ENCODE results near the gene SEC14L6. TPM values are rescaled to one million over a fixed set of nuclear protein-coding genes. Genes with fewer than 3 reads are reported as not detected.

Gene SEC14L6
- total and polyA plus RNA-seq, 9 of the 15 experiments (the other 6 are each of a cell fraction or from before 2014, with no cell fraction given) = 0.29 to 6.1 (median 1.9) TPM

- DNase-seq (ENCODE audit: extremely low read depth in 1 of 4, low spot score in 3 of 4) (no peak), ATAC-seq (no peak), FAIRE-seq (no peak)
- POLR2A ChIA-PET = interaction anchor here (0.6 kb wide), 1 partner anchor 158 kb away, joined by 3 read pairs; no protein-coding TSS in a partner anchor
- Histone ChIP-seq H3K4me1 (replicated peaks in 1 of 2; ENCODE audit: control insufficient read depth in 2 of 2, insufficient read depth in 2 of 2, low read length in 2 of 2) (no peaks in the 10 kb centered on the region; a peak in 2 of 5 replicates), H3K4me3 (no peak overlapping the region), H3K9me3 (replicated peaks; ENCODE audit: control insufficient read depth, insufficient read depth, low read depth, low read length) (no peaks in the 10 kb centered on the region), H3K27ac (ENCODE audit: extremely low read depth, low read depth, low read length) (no peak overlapping the region), H3K4me2 (ENCODE audit: insufficient read depth, low read length) (no peak overlapping the region), H3K9ac (ENCODE audit: insufficient read depth in 1 of 2, low read depth in 2 of 2, low read length in 2 of 2) (no peak overlapping the region), H3K79me2 (ENCODE audit: control insufficient read depth, insufficient read depth, low read length) (no peaks in the 10 kb centered on the region), H4K20me1 (replicated peaks; ENCODE audit: control insufficient read depth, insufficient read depth, low read length) (no peaks in the 10 kb centered on the region), H3K36me3 (ENCODE audit: control insufficient read depth, insufficient read depth, low read length) (no peaks in the 10 kb centered on the region), H3K9me1 (ENCODE audit: control insufficient read depth, insufficient read depth, low read length) (no peaks in the 10 kb centered on the region), H2AFZ (ENCODE audit: low read depth, low read length) (no peak overlapping the region), H3K27me3 (ENCODE audit: control insufficient read depth in 2 of 2, insufficient read depth in 2 of 2, low read length in 2 of 2) (peaks cover 2 to 21% of the 10 kb centered on the region in 2 experiments; a peak in 2 of 5 replicates)
- BruUV-seq (replicated peaks) = no TSS peak
- 5% methylated on average over 2 of the region's 2 CpGs for WGBS (ENCODE audit: insufficient coverage, low coverage, missing lambda C conversion rate)
- intact Hi-C loops (cut with micrococcal nuclease) (no loop called here), in situ Hi-C loops (cut with MboI) (loop anchor here (5.0 to 25.0 kb wide), 2 partner anchors 88 to 368 kb away; no protein-coding TSS in a partner anchor)
- CTCF ChIA-PET (ENCODE audit: low intra/inter-chr PET ratio) = no interaction called here
- TF ChIP-seq CTCFL (IDR thresholded peaks at IDR 0.05; ENCODE audit: borderline replicate concordance, insufficient read depth, low read depth, low read length, poor library complexity, severe bottlenecking) (no peak), HEY1 (CRISPR knock-in tag; IDR thresholded peaks at IDR 0.05; ENCODE audit: borderline replicate concordance) (no peak), PML (IDR thresholded peaks at IDR 0.05; ENCODE audit: low read length) (no peak), ZNF134 (CRISPR knock-in tag; conservative IDR thresholded peaks at IDR 0.05) (no peak), ZBTB34 (CRISPR knock-in tag; IDR thresholded peaks at IDR 0.05) (no peak), MECOM (CRISPR knock-in tag; IDR thresholded peaks at IDR 0.05) (no peak), POLR2B (IDR thresholded peaks at IDR 0.05; ENCODE audit: low read depth, partially characterized antibody) (no peak), CBFA2T2 (conservative IDR thresholded peaks at IDR 0.05) (peak; percentile 23; the same call in 1 of the 2 replicates), SIX5 (IDR thresholded peaks at IDR 0.05; ENCODE audit: borderline replicate concordance in 1 of 2, insufficient read depth in 1 of 2, low read depth in 1 of 2, low read length in 2 of 2) (no peak), CBFA2T3 (IDR thresholded peaks at IDR 0.05) (peak; percentile 48), TAF9B (IDR thresholded peaks at IDR 0.05; ENCODE audit: partially characterized antibody) (no peak), RAD21 (CRISPR knock-in tag; conservative IDR thresholded peaks at IDR 0.05 in 1 of 2, IDR thresholded peaks at IDR 0.05 in 1 of 2) (no peak)
These were observed 66.6 kb downstream of the SEC14L6 start for GRCh38 chr22:30479981-30480380.
